Muscle layer of duodenum (tissue), 2 donors: ENCODE results near the gene EEF1A2.

ENCODE experiments used
- H3K27ac ChIP-seq: one replicate; pipeline ENCODE4 v1.7.0; 2013; ENCODE audit warnings: mild to moderate bottlenecking, low read length
- H3K27me3 ChIP-seq: one replicate; pipeline ENCODE4 v1.7.0; 2013; ENCODE audit warnings: low read depth, mild to moderate bottlenecking, control low read depth, low read length
- H3K36me3 ChIP-seq, 2 donors: one replicate each; pipeline ENCODE4 v1.7.0; 2013; ENCODE audit warnings: low read length in 2 of 2, control low read depth in 1 of 2, mild to moderate bottlenecking in 1 of 2; ENCODE audit not compliant: insufficient read depth in 2 of 2, control insufficient read depth in 1 of 2
- H3K4me1 ChIP-seq, 2 donors: one replicate each; pipeline ENCODE4 v1.7.0; 2013; ENCODE audit warnings: low read length in 2 of 2, mild to moderate bottlenecking in 2 of 2, control low read depth in 1 of 2, moderate library complexity in 1 of 2; ENCODE audit not compliant: insufficient read depth in 2 of 2, control insufficient read depth in 1 of 2
- H3K4me3 ChIP-seq, 2 donors: one replicate each; pipeline ENCODE4 v1.7.0; 2013; ENCODE audit warnings: low read length in 2 of 2, low read depth in 1 of 2, mild to moderate bottlenecking in 1 of 2
- H3K9me3 ChIP-seq, 2 donors: one replicate each; pipeline ENCODE4 v1.7.0; 2013; ENCODE audit warnings: low read length in 2 of 2, control low read depth in 1 of 2, mild to moderate bottlenecking in 1 of 2; ENCODE audit not compliant: control insufficient read depth in 1 of 2
- donor health status: healthy.

EEF1A2 gene

DNA sequence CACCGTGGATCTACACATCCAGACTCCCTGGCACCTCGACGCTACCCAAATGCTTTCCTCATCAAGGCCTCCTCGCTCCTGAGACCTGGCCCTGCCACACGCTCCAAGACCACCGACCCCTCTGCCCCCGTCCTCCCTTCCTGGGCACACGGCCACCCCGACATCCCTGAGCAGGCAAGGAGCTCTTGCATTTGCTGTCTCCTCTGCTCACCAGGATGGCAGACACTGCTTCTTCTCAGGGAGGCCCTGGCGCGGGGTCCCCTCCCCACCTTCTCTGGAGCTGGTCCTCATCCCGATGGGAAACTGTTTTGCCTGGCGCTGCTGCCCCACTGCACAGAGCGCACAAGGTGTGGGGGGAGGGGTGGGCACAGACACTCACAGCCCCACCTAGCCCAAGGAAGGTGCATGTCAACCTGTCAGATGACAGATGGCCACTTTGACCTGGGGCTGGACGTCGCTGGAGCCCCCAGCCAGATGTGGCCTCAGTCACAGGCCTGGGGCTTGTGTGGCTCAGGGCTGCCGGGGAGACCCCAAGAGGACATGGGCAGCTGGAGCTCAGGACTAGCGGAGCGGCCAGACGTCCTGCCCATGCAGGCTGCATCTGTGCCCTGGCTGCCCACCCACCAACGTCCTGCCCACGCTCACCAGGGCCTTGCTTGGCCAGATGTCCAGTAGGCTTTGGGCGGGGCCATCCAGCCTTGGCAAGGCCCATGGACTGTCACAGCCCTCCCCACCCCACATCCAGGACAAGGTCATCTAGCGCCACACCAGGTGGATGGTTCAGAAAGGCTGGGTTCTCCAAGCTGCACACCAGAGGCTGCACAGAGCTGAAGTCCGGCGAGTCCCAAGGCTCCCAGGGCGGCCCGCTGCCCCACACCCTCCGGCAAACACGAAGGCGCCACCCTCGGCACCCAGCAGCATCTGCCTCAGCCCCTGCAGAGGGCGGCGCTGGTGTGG is 20.3 kb downstream of the EEF1A2 start:
- Histone ChIP-seq H3K4me3 (no peak overlapping the region), H3K36me3 (no peaks in the 10 kb centered on the region), H3K27me3 (peaks cover 12% of the 10 kb centered on the region), H3K27ac (no peak overlapping the region), H3K9me3 (no peaks in the 10 kb centered on the region), H3K4me1 (peaks cover 0 to 3% of the 10 kb centered on the region in 2 donors)

DNA sequence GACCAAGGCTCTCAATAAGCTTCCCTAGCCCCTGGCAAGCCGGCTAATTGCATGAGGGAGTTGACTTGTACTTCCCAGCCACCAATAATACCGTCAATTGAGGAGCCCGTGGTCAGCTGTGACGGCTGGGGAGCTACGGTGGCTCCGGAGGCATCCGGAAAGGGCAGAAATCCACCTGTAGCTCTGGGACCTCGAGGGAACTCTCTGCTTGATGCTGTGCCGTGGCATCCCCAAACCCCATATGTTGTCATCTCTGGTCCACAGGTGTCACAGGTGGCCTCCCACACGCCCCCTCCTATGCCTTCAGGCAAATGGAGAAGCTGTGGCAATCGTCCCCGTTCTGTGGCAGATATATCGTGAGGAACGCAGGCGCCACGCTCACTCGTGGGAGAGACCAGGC is 20.9 kb downstream of the EEF1A2 start:
- no peaks in the 10 kb centered on the region for H3K9me3 ChIP-seq
- no peaks in the 10 kb centered on the region for H3K4me1 ChIP-seq
- H3K27ac ChIP-seq: no peak overlapping the region
- H3K4me3 ChIP-seq: no peak overlapping the region
- peaks cover 19% of the 10 kb centered on the region for H3K27me3 ChIP-seq
- no peaks in the 10 kb centered on the region for H3K36me3 ChIP-seq

DNA sequence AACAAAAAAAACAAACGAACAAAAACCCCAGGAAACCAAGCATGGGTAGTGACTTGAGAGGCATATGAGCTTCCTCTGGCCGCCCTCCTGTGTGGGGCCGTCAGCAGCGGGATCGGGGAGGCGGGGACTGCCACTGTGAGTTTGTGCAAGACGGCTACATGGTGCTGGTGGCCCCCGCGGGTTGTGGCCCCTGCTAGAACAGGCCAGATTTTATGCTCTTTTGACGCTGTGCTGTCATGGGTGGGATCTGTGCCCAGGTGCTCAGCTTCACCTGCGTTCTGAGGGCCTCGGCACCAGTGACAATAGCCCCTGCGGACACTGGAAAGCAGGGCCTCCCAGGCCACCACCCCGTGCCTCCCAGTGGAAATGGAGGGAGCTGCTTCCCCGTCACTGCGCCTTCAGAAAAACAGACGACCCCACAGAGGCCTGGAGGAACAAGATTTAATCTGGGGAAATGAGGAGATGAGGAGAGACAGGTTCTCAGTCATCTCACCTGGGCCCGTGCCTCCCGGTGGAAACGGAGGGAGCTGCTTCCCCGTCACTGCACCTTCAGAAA is 21.7 kb downstream of the EEF1A2 start:
- no peak overlapping the region for H3K27ac ChIP-seq
- no peaks in the 10 kb centered on the region for H3K36me3 ChIP-seq
- peaks cover 0 to 2% of the 10 kb centered on the region in 2 donors for H3K4me1 ChIP-seq
- H3K4me3 ChIP-seq: no peak overlapping the region
- peaks cover 19% of the 10 kb centered on the region for H3K27me3 ChIP-seq
- H3K9me3 ChIP-seq: no peaks in the 10 kb centered on the region

DNA sequence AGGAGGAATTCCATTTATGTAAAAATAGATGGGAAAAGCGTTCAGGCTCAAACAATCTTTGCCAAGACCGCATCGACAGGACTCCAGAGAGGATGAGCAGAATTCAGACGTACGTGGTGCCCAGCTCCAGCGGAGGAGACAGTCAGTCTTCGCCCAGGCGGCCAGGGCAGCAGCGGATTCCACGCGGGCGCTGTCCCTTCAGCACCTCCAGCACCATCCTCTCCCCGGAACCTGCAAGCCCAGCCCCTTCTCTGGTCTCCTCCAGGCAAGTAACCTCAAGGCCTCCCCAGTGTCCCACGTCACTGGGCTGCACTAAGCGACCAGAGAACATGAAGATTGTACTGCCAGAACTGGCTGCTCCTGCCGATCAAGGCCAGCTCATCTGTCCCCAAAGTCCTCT is 23.7 kb downstream of the EEF1A2 start:
- H3K27me3 ChIP-seq: peaks cover 30% of the 10 kb centered on the region
- H3K27ac ChIP-seq: no peak overlapping the region
- no peak overlapping the region for H3K4me3 ChIP-seq
- peaks cover 0 to 15% of the 10 kb centered on the region in 2 donors for H3K4me1 ChIP-seq
- H3K36me3 ChIP-seq: no peaks in the 10 kb centered on the region
- H3K9me3 ChIP-seq: no peaks in the 10 kb centered on the region

DNA sequence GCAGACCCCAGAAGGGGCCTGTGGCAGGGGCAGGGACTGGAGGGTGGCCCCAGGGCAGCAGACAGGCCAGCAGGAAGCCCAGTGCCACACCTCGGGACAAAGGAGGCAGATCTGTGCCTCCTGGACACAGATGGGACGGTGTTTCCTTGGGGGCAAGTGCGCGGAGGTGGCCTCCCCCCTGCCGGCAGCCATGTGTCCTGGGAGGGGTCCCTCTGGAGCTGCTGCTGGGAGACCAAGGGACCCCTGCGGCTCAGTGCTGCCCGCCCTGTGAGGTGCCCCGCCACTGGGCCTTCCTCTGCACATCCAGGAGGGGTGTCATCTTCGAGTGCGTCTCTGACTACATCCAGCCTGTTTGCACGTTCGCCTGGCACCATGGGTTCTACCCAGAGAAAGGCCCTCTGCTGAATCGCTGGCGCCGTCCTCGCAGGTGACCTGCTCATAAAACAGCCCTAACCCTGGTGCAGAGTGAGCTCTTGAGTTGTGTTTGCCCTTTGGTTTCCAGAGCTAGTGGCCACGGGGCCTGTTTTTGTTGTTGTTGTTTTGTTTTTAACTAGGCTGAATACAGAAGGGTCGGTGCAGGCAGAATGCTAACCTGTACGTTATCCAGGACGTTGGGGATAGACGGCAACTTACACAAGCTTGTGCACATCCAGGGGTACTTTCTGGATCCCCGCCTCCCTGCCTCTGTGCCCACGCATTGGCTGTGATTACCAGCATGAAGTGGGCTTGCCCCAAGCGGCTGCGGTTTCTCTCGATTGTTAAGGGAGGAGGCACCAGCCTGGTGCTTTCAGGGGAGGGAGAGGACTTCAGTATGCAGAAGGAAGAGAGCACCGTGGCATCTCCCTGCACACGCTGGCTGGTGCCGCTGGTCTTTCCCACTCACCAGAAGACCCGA is 25.1 kb downstream of the EEF1A2 start:
- H3K27ac ChIP-seq: no peak overlapping the region
- no peaks in the 10 kb centered on the region for H3K9me3 ChIP-seq
- H3K36me3 ChIP-seq: no peaks in the 10 kb centered on the region
- H3K4me1 ChIP-seq: peaks cover 0 to 15% of the 10 kb centered on the region in 2 donors
- H3K4me3 ChIP-seq: no peak overlapping the region
- peaks cover 36% of the 10 kb centered on the region for H3K27me3 ChIP-seq

DNA sequence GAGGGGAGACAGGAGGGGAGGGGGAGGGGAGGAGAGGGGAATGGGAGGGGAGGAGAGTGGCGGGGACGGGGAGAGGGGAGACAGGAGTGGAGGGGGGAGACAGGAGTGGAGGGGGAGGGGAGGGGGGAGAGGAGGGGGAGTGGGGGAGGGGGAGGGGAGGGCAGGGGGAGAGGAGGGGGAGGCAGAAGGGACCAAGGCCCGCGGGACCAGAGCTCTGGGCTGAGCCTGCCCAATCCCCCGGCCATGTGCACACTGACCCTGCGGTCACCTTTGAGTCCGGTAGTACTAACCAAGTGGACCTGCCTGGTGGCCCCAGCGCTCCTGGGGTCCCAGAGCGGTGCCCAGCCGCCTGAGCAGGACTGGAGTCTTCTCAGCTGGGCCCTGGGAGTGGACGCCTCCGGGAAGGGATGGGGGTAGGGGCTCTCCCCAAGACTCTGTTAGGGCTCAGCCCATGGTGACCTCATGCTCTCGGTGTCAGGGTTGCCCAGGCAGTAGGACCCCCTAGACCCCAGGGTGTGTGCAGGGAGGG is 26.0 kb downstream of the EEF1A2 start:
- Histone ChIP-seq H3K9me3 (no peaks in the 10 kb centered on the region), H3K27ac (no peak overlapping the region), H3K36me3 (no peaks in the 10 kb centered on the region), H3K4me3 (no peak overlapping the region), H3K27me3 (peaks cover 36% of the 10 kb centered on the region), H3K4me1 (peaks cover 0 to 15% of the 10 kb centered on the region in 2 donors)

DNA sequence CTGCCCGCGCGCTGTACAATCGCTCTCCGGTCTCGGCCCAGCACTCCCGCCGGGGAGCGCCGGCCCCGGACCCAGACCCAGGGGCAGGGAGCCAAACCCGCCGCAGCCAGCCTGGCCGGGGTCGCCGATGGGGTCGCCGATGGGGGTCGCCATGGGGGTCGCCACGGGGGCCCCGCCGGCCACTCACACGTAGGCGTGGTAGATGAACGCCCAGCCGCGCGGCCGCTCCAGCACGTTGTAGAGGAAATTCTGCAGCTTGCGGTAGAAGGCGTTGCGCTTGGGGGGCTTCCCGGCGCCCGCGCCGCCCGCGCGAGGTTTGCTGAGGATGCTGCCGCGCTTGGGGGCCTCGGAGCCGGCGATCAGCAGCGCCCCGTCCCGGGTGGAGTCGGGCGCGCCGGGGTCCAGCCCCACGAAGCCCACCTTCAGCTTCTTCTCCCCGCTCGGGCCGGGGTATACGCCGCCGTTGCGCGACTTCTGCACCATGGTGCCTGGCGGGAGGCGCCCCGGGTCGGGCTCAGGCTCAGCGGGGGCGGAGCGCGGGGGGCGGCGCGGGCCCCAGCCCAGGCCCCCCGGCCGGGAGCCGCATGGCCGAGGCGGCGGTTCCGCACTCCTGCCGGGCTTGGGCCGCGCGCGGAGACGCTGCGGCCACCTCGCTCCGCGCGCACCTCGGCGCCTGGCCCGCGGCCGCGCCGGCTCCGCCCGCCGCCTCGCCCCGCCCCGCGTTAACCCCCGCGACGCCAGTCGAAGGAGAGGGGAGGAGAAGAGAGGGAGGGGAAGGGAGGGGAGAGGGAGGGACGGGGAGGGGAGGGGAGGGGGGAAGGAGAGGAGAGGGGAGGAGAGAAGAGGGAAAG is 26.7 kb downstream of the EEF1A2 start, which contains the start of gene KCNQ2:
Gene KCNQ2, minus strand, starts transcription at position 675 of the 851 bp plus-strand sequence. Its CDS starts 192 bp downstream, at position 483.
- Histone ChIP-seq H3K36me3 (no peaks in the 10 kb centered on the region), H3K4me3 (no peak within 1 kb of the TSS), H3K27me3 (peaks cover 36% of the 10 kb centered on the region), H3K27ac (no peak within 1 kb of the TSS), H3K9me3 (no peaks in the 10 kb centered on the region), H3K4me1 (peaks cover 0 to 15% of the 10 kb centered on the region in 2 donors)

DNA sequence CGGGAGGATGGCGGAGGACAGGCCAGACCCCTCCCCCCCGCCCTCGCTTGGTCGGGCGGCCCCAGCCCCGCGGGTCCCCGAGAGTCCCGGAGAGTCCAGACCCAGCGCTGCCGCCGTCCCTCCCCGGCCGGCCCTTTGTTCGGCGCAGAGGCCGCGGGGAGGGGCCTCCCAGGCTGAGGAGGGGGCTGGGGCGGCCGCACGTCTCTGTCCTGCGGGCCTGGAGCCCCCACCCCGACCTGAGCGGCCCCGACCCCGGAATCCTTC is 27.2 kb downstream of the EEF1A2 start:
- Histone ChIP-seq H3K4me1 (peaks cover 0 to 15% of the 10 kb centered on the region in 2 donors), H3K4me3 (no peak overlapping the region), H3K27ac (no peak overlapping the region), H3K36me3 (no peaks in the 10 kb centered on the region), H3K9me3 (no peaks in the 10 kb centered on the region), H3K27me3 (peaks cover 36% of the 10 kb centered on the region)

DNA sequence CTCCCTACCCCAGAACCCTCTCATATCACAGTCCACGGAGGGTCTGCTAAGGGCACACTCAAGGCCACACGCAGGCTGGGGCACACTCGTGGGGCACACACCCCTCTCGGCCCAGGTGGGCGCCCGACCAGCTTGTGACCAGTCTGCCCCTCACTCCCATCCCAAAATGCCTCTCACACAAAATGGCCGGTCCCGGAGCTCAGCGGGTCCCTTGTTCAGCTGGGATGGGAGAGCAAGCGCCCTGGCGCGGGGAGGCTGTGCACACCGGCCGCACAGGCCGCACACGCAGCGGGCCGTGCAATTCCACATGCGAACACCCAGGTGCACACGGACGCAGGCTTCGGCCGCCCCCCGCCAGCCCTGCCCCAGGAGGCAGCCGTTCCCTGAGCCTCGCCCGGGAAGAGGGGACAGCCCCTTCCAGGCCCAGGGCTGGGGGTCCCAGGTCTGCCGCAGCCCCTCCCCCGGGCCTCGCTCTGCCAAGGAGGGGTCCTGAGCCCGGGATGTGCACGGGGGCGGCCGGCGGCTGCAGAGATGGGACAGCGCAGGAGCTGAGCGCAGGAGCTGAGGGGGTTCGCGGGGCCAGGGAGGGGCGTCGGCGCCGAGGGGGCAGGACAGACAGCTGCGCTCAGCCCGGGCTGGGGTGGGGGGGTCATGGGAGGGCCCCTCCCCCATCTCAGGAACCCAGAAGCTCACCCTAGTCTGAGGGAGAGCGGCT is 27.7 kb downstream of the EEF1A2 start:
- H3K9me3 ChIP-seq: no peaks in the 10 kb centered on the region
- no peaks in the 10 kb centered on the region for H3K36me3 ChIP-seq
- peaks cover 0 to 15% of the 10 kb centered on the region in 2 donors for H3K4me1 ChIP-seq
- H3K27me3 ChIP-seq: peaks cover 36% of the 10 kb centered on the region
- no peak overlapping the region for H3K4me3 ChIP-seq
- no peak overlapping the region for H3K27ac ChIP-seq

DNA sequence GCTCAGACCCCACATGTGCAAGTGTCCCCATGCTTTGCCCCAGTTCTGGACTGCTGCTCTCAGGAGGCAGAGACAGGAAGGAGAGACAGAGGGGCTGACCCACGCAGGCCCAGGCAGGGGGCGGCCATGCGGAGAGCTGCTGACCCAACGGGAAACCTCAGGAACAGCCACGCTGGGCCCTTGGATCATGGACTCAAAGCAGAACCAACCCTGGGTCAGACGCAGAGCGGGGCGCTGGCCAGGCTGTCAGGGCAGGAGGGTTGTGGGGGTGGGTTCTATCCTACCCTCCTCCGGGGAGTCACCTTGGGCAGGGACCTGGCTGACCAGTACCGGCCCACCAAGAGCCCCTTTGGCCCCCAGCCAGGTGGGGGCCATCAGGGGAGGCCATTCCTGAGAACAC is 28.5 kb downstream of the EEF1A2 start:
- Histone ChIP-seq H3K27me3 (peaks cover 36% of the 10 kb centered on the region), H3K9me3 (no peaks in the 10 kb centered on the region), H3K4me3 (no peak overlapping the region), H3K36me3 (no peaks in the 10 kb centered on the region), H3K4me1 (peaks cover 0 to 15% of the 10 kb centered on the region in 2 donors), H3K27ac (no peak overlapping the region)
